Stimulated activated CD8-positive, alpha-beta memory T cell treated with anti-CD3 and anti-CD28 coated beads, Interleukin-7, amount 100 ng/mL, for 48 hours (primary cell): ENCODE data around the gene DST.

Experiments
- DNase-seq, 2 donors: peaks; one replicate each; pipeline ENCODE4 v3.0.0-alpha.2; 2020; ENCODE audit warnings: low read depth in 1 of 2; ENCODE audit errors: extremely low read depth in 1 of 2

The DST gene

GRCh38 chr6:56488281-56488680 lies 154.4 kb downstream of the DST start:
- DNase-seq = no peak

- DNase-seq = no peak
Observed at GRCh38 chr6:56486681-56487080, 156.0 kb downstream of the DST start.

GRCh38 chr6:56484669-56485068 lies 158.0 kb downstream of the DST start:
- no peak for DNase-seq

DNA sequence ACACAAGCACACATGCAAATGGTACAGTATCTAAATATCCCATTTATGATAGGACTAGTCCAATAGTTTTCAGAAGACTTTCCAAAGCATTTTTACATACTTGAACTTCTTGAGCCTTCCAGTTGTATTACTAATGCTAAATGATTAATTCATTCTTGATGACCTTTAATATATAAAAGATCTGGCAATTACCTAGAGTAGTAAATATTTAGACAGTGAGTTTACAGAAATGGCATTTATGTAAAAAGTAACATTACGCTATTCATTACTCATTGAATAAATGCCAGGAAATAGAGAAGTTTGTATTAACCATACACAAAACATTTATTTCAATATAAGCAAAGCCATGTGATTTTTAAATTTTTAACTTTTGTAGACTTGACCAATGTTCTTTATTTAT lies 158.8 kb downstream of the DST start:
- DNase-seq = no peak

GRCh38 chr6:56482525-56482924 lies 160.2 kb downstream of the DST start:
- no peak for DNase-seq

GRCh38 chr6:56481957-56482356 lies 160.7 kb downstream of the DST start:
- DNase-seq = no peak

GRCh38 chr6:56480654-56481337 lies 161.9 kb downstream of the DST start:
- no peak for DNase-seq

- no peak for DNase-seq
Observed at GRCh38 chr6:56480246-56480645, 162.4 kb downstream of the DST start.

DNA sequence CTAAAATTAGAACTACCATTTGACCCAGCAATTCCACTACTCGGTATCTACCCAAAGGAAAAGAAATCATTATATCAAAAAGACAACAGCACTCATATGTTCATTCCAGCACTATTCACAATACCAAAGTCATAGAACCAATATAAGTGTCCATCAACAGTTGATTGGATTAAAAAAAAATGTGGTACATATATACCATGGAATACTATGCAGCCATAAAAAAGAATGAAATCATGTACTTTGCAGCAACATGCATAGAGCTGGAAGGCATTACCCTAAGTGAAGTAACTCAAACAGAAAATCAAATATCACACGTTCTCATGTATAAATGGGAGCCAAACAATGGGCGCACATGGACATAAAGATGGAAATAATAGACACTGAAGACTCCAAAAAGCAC lies 163.3 kb downstream of the DST start:
- no peak for DNase-seq

DNA sequence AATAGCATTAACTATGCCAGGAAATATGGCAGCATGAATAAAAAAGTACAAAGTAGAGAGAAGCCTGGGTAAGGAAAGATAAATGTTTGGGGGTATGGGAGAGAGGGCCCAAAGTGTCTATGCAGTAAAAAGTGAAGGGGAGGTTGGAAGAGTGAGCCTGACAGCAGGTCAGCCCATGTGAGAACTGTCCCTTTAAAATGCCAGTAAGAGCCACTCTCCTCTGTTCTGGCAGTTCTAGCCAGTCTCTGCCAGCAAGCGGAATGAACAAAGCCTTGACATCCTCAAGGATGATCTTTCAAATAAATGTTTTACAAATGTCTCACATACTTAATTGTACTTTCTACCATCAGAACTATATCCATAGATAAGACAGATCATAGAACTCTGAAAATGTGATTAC lies 164.5 kb downstream of the DST start:
- no peak for DNase-seq

- no peak for DNase-seq
Observed at GRCh38 chr6:56477241-56477640, 165.4 kb downstream of the DST start.

DNA sequence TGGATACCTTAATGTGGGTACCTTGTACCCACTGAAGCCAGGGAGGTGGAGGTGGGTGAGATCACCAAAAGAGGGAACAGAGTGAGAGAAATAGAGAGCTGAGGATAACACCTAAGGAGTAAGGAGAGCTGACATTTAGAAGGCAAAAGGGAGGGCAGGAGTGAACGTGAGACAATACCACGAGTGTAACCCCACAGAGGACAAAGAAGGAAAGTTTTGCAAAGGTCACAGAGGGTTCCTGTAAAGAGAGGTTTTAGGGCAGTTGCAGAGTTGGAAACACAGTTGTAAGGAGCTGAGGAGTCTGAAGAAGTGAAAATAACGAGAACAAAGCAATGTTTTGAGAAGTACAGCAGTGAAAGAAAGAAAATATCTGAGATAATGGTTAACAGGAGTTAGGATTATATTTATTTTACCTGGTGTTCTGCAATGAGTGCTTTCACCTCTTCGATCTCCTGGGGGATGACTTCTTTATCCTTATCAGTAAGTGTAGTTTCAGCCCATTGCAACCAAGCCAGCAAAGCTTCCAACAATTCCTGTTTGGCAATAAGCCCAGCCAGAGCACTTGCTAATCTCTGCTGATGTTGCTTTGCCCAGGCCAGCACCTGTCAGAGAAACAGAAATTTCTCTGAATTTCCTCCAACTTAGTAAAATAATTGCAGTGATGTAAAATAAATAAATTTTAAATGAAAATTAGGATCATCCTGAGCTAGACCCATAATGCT lies 166.8 kb downstream of the DST start:
- no peak for DNase-seq

DNA sequence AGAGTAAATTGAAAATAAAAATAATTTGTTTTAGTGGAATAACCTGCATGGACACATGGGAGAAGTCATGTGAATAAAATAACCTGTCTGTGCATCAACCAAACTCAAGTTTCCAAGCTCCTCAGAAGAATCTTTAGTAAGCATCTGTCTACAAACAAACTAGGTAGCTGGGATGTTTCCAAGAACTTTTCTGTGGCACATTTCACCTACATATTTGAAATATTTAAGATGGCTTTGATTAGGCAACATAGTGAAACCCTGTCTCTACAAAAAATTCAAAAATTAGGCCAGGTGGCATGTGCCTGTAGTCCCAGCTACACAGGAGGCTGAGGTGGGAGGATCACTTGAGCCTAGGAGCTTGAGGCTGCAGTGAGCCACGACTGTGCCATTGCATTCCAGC lies 168.2 kb downstream of the DST start:
- DNase-seq = no peak

DNA sequence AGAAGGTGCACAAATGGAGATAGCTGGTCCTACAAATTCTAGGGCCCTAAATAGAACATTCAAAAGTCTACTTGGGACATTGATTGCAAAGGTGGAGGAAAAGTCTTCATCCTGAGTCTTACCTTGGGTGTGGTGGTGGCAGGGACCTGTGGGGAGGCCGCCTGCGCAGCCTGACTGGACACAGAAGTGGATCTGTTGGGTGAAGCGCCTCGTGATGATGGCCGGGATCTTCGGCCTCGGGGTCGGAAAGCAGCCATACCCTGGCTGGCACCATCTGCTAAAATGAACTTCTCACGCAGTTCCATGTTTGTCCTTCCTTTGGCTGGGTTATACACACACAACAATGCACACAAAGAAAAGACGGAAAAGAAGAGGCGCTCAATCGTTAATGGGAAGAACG lies 179.2 kb downstream of the DST start:
- DNase-seq = no peak

DNA sequence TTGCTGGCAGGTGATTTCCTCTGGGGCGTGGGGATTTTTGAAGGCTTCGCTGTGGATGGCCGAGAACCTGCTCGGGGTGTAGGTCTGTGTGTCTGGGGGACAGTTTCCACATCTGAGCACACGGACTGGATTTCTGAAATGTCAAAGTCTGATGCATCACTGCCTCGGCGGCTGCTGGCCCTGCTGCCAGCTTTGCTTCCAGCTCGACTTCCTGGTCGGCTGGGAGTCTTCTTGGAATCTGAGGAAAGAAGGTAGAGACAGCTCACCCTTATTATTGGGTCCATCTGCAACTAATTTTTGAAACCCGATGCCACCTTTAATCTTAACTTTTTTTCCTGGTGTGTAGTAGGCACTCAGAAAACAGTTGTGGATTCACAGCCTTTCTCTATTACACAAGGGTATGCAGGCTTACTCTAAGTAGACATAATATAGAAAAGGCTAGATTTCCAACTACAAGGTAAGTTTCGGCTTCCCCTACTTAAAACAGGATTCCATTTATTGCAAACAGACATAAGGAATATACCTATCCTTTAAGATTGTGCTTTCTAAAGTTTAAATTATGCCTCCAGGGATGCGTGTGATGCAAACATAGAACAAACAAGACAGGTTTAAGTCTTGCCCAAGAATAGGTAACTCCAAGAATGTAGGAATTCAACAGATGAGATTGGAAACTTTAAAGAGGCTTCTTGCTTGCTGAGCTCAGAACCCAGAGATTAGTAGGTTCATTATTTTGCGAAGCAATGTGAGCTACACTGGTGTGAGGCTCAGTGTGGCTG lies 183.5 kb downstream of the DST start:
- no peak for DNase-seq

DNA sequence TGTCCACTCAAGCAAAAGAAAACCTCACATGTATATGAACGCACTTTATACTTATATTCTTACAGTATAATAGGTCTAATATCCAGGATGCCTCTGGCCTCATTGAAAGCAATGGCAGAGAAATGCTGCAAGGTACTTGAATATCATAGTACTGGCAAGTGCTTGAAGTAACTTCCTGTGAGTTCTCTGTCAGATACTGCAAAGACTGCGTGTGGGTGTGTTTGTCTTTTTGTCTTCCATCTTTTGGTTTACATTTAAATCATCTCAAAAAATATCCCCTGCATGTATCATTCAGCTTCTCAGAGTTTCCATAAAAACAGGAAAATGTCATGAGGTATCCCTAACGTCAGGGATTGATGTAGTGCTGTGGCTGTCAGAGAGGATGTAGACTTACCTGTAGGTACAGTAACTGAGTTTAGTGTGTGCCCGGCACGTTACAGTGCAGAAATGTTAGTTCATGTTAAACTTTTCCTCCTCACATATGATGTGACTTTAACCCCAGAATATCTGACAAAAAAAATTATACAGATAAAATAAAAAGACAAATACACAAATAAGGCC lies 184.3 kb downstream of the DST start:
- DNase-seq = no peak

DNA sequence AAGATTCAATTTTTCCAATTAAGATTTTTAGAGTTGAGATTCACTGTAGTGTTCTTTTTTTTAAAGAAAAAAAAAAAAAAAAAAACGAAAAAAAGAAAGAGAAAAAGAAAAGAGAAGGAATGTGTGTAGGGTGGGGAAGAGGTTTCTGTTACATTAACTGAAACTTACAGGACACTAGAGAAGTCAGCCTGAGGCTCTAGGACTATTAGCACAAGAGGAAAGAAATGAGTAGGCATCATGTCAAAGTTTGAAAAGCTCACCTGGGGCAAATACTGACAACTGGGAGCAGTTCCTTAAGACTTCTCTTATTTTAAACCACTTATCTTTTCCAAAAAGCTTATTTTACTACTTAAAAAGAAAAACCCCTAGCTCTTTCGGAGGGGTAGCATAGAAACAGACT lies 185.9 kb downstream of the DST start:
- no peak for DNase-seq

DNA sequence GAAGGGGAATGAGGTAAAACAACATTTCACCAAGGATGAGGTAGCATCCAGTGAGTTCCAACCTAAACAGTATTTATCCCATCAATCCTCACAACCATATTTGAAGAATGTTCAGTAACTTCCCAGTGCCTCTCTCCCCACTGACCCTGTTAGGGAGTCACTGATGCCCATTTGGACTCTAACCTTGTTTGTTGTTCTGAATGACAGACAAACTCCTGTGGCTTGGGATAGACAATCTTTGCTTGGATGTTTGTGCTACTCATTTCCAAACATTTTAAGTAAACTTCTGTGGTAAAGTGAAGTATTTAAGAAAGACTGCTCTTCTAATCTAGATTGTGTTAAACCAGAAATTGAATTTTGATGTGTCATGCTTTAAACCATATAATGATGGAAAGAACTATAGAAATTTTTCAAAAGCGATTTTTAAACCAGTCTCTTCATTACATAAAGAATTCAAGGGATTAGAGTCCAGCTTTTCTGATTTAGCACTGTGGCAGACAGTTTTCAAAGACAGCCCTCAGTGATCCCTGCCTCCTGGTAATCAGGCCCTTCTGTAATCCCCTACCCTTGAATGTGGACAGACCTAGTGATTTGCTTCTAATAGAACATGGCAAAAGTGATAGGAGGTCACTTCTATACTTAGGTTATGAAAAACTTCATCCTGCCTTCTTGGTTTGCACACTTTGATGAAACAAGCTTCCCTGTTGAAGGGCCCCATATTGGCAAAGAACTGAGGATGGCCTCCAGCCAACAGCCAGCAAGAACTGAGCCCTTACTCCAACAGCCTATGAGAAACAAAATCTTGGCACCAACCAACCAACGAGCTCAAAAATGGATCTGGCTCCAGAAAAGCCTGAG lies 191.6 kb downstream of the DST start:
- DNase-seq = no peak

GRCh38 chr6:56450376-56450775 lies 192.3 kb downstream of the DST start:
- no peak for DNase-seq

- DNase-seq = no peak
Observed at GRCh38 chr6:56448046-56448445, 194.6 kb downstream of the DST start.

DNA sequence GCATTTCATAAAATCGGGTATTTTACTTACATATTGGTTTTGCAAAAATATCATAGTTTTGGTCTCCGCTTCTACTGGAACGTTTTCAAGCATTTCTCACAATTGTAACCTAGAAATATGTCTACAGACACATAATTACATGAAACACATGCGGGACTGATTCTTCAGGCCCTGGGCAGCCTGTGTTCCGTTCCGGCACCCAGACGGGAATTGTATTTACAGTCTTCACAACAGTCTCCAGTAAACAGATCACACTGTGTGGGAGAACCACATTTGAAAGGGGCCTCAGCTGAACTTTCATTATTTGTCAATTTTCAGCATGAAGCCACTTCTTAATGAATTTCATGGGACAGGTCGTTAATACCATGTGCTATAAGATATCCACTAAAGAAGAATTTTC lies 196.9 kb downstream of the DST start:
- no peak for DNase-seq
